UCSD-AML1 (cell line): ENCODE measurements around the gene SIRPA.

Source experiments
- DNase-seq: peaks from one replicate; lab custom pipeline; 2025; ENCODE audit not compliant: unreplicated experiment; lab: John Stamatoyannopoulos, UW

Gene SIRPA

GRCh38 chr20:1894951-1895673 lies at the start of gene SIRPA:
Gene SIRPA (plus strand): TSS chr20:1895407. CDS start chr20:1895448, 41 bp downstream.
- peak; percentile 59 for DNase-seq

GRCh38 chr20:1845701-1846100 lies 49.5 kb upstream of the SIRPA start:
- DNase-seq: no peak

- DNase-seq: no peak
Measured at GRCh38 chr20:1846341-1846740, 48.9 kb upstream of the SIRPA start.

GRCh38 chr20:1846876-1847275 lies 48.3 kb upstream of the SIRPA start:
- DNase-seq: no peak

- no peak for DNase-seq
Measured at GRCh38 chr20:1847780-1848179, 47.4 kb upstream of the SIRPA start.

GRCh38 chr20:1848373-1848772 lies 46.8 kb upstream of the SIRPA start:
- DNase-seq: no peak

GRCh38 chr20:1851396-1851795 lies 43.8 kb upstream of the SIRPA start:
- no peak for DNase-seq

GRCh38 chr20:1853473-1853872 lies 41.7 kb upstream of the SIRPA start:
- DNase-seq: no peak

- no peak for DNase-seq
Measured at GRCh38 chr20:1854246-1854645, 41.0 kb upstream of the SIRPA start.

- no peak for DNase-seq
Measured at GRCh38 chr20:1855109-1855508, 40.1 kb upstream of the SIRPA start.

- no peak for DNase-seq
Measured at GRCh38 chr20:1855690-1856089, 39.5 kb upstream of the SIRPA start.

- no peak for DNase-seq
Measured at GRCh38 chr20:1856424-1856823, 38.8 kb upstream of the SIRPA start.

- DNase-seq: peak; percentile 46
Measured at GRCh38 chr20:1857466-1857865, 37.7 kb upstream of the SIRPA start.

- DNase-seq: peak; percentile 37
Measured at GRCh38 chr20:1858871-1859270, 36.3 kb upstream of the SIRPA start.

- DNase-seq: no peak
Measured at GRCh38 chr20:1860446-1860845, 34.8 kb upstream of the SIRPA start.

- no peak for DNase-seq
Measured at GRCh38 chr20:1861347-1861976, 33.7 kb upstream of the SIRPA start.

- DNase-seq: no peak
Measured at GRCh38 chr20:1861996-1862662, 33.1 kb upstream of the SIRPA start.

- no peak for DNase-seq
Measured at GRCh38 chr20:1862663-1863053, 32.5 kb upstream of the SIRPA start.

- DNase-seq: no peak
Measured at GRCh38 chr20:1863296-1863695, 31.9 kb upstream of the SIRPA start.

GRCh38 chr20:1866834-1867233 lies 28.4 kb upstream of the SIRPA start:
- no peak for DNase-seq

GRCh38 chr20:1867495-1868260 lies 27.5 kb upstream of the SIRPA start:
- DNase-seq: peak; percentile 42
